Measurements from ENCODE around the gene MCAT. TPM values are rescaled to one million over a fixed set of nuclear protein-coding genes. Genes with fewer than 3 reads are reported as not detected.

The MCAT gene
- total RNA-seq, 1 donor from 2014 or later = 22.8 TPM

GRCh38 chr22:43170131-43170480, 26.9 kb upstream of the MCAT start:
- Histone ChIP-seq H3K36me3 (peaks cover 0 to 54% of the 10 kb centered on the region in 2 donors), H3K27me3 (no peaks in the 10 kb centered on the region), H3K27ac (no peak overlapping the region), H3K4me3 (no peak overlapping the region), H3K9me3 (no peaks in the 10 kb centered on the region), H3K4me1 (no peaks in the 10 kb centered on the region)
- DNase-seq (ENCODE audit: extremely low spot score in 2 of 2) = no peak
- intact Hi-C loops (cut with DNase I) = no loop called here
- TF ChIP-seq POLR2A (IDR thresholded peaks at IDR 0.05) (no peak), POLR2AphosphoS5 (IDR thresholded peaks at IDR 0.05; ENCODE audit: insufficient read depth in 1 of 2, low read depth in 1 of 2) (no peak), CTCF (IDR thresholded peaks at IDR 0.05) (no peak)

GRCh38 chr22:43169310-43170130, 26.3 kb upstream of the MCAT start:
- peaks cover 0 to 53% of the 10 kb centered on the region in 2 donors for H3K36me3 ChIP-seq
- no peak overlapping the region for H3K4me3 ChIP-seq
- TF ChIP-seq POLR2A (IDR thresholded peaks at IDR 0.05) (no peak), POLR2AphosphoS5 (IDR thresholded peaks at IDR 0.05; ENCODE audit: insufficient read depth in 1 of 2, low read depth in 1 of 2) (no peak), CTCF (IDR thresholded peaks at IDR 0.05) (no peak)
- no peaks in the 10 kb centered on the region for H3K27me3 ChIP-seq
- intact Hi-C loops (cut with DNase I) = no loop called here
- H3K9me3 ChIP-seq = no peaks in the 10 kb centered on the region
- H3K4me1 ChIP-seq = peaks cover 2% of the 10 kb centered on the region
- H3K27ac ChIP-seq = no peak overlapping the region
- no peak for DNase-seq (ENCODE audit: extremely low spot score in 2 of 2)

GRCh38 chr22:43168471-43169309, 25.5 kb upstream of the MCAT start:
- Histone ChIP-seq H3K9me3 (no peaks in the 10 kb centered on the region), H3K27ac (no peak overlapping the region), H3K4me1 (peaks cover 10% of the 10 kb centered on the region), H3K4me3 (no peak overlapping the region), H3K36me3 (peaks cover 0 to 44% of the 10 kb centered on the region in 2 donors), H3K27me3 (no peaks in the 10 kb centered on the region)
- intact Hi-C loops (cut with DNase I) = no loop called here
- TF ChIP-seq POLR2AphosphoS5 (IDR thresholded peaks at IDR 0.05; ENCODE audit: insufficient read depth in 1 of 2, low read depth in 1 of 2) (no peak), POLR2A (IDR thresholded peaks at IDR 0.05) (no peak), CTCF (IDR thresholded peaks at IDR 0.05) (no peak)
- DNase-seq (ENCODE audit: extremely low spot score in 2 of 2) = no peak

- TF ChIP-seq POLR2AphosphoS5 (IDR thresholded peaks at IDR 0.05; ENCODE audit: insufficient read depth in 1 of 2, low read depth in 1 of 2) (no peak), POLR2A (IDR thresholded peaks at IDR 0.05) (no peak), CTCF (IDR thresholded peaks at IDR 0.05) (no peak)
- intact Hi-C loops (cut with DNase I) = no loop called here
- H3K36me3 ChIP-seq = peaks cover 0 to 39% of the 10 kb centered on the region in 2 donors
- no peak overlapping the region for H3K27ac ChIP-seq
- H3K9me3 ChIP-seq = no peaks in the 10 kb centered on the region
- peaks cover 26% of the 10 kb centered on the region for H3K4me1 ChIP-seq
- no peak overlapping the region for H3K4me3 ChIP-seq
- DNase-seq (ENCODE audit: extremely low spot score in 2 of 2) = no peak
- H3K27me3 ChIP-seq = no peaks in the 10 kb centered on the region
Observed at GRCh38 chr22:43167001-43167589, 23.9 kb upstream of the MCAT start.

All from vagina (tissue), 2 donors.